ENCODE measurements around the gene SEC24A. TPM values are rescaled to one million over a fixed set of nuclear protein-coding genes. Genes with fewer than 3 reads are reported as not detected.

Gene SEC24A
- polyA plus RNA-seq, 1 donor from 2014 or later = 24.7 TPM

DNA sequence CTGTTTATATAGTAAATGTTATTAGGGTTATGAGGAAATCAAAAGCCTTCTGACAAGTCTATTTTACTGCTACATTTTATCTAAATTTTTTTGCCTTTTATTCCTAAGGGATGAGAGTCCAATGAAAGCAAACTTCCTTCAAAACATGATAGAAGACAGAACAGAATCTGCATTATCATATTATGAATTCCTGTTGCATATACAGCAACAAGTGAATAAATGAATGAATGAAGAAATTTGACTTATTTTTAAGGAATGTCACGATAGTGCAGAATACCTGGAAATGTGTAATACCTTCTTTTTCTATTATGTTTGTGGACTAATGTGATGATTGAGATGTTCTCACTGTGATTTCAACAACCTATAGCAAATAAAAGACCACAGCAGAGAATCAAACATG is 76.3 kb downstream of the SEC24A start:
- Histone ChIP-seq H3K4me2 (ENCODE audit: low read length) (no peak overlapping the region), H3F3A (ENCODE audit: insufficient read depth, low read length, poor library complexity, severe bottlenecking) (no peaks in the 10 kb centered on the region), H2AFZ (ENCODE audit: low read depth, low read length) (no peak overlapping the region), H3K27ac (ENCODE audit: low read length) (no peak overlapping the region), H3K36me3 (ENCODE audit: insufficient read depth, low read length) (no peaks in the 10 kb centered on the region), H3K9ac (ENCODE audit: low read length) (no peak overlapping the region), H3K9me2 (ENCODE audit: insufficient read depth, low read length) (no peaks in the 10 kb centered on the region), H3K9me3 (ENCODE audit: low read length) (no peaks in the 10 kb centered on the region), H3K27me3 (ENCODE audit: insufficient read depth, low read depth, low read length) (no peaks in the 10 kb centered on the region), H4K20me1 (ENCODE audit: insufficient read depth) (no peaks in the 10 kb centered on the region), H3K4me3 (ENCODE audit: low read length) (no peak overlapping the region), H3K79me2 (replicated peaks; ENCODE audit: insufficient read depth, low read length) (no peaks in the 10 kb centered on the region)
- TF ChIP-seq, protein P1, sequence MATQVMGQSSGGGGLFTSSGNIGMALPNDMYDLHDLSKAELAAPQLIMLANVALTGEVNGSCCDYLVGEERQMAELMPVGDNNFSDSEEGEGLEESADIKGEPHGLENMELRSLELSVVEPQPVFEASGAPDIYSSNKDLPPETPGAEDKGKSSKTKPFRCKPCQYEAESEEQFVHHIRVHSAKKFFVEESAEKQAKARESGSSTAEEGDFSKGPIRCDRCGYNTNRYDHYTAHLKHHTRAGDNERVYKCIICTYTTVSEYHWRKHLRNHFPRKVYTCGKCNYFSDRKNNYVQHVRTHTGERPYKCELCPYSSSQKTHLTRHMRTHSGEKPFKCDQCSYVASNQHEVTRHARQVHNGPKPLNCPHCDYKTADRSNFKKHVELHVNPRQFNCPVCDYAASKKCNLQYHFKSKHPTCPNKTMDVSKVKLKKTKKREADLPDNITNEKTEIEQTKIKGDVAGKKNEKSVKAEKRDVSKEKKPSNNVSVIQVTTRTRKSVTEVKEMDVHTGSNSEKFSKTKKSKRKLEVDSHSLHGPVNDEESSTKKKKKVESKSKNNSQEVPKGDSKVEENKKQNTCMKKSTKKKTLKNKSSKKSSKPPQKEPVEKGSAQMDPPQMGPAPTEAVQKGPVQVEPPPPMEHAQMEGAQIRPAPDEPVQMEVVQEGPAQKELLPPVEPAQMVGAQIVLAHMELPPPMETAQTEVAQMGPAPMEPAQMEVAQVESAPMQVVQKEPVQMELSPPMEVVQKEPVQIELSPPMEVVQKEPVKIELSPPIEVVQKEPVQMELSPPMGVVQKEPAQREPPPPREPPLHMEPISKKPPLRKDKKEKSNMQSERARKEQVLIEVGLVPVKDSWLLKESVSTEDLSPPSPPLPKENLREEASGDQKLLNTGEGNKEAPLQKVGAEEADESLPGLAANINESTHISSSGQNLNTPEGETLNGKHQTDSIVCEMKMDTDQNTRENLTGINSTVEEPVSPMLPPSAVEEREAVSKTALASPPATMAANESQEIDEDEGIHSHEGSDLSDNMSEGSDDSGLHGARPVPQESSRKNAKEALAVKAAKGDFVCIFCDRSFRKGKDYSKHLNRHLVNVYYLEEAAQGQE (IDR thresholded peaks at IDR 0.05; ENCODE audit: borderline replicate concordance) = no peak
- TF ChIP-seq EP300 (conservative IDR thresholded peaks at IDR 0.05; ENCODE audit: poor library complexity, severe bottlenecking) (no peak), EZH2 (IDR thresholded peaks at IDR 0.05; ENCODE audit: borderline replicate concordance, insufficient read depth, low read length, poor library complexity, severe bottlenecking) (no peak), RAD21 (conservative IDR thresholded peaks at IDR 0.05) (no peak), MXI1 (conservative IDR thresholded peaks at IDR 0.05; ENCODE audit: poor library complexity, severe bottlenecking) (no peak), SMC3 (conservative IDR thresholded peaks at IDR 0.05; ENCODE audit: poor library complexity) (no peak), TAF1 (IDR thresholded peaks at IDR 0.05; ENCODE audit: low read depth) (no peak), POLR2AphosphoS5 (IDR thresholded peaks at IDR 0.05) (no peak)
- TF ChIP-seq, protein P2, sequence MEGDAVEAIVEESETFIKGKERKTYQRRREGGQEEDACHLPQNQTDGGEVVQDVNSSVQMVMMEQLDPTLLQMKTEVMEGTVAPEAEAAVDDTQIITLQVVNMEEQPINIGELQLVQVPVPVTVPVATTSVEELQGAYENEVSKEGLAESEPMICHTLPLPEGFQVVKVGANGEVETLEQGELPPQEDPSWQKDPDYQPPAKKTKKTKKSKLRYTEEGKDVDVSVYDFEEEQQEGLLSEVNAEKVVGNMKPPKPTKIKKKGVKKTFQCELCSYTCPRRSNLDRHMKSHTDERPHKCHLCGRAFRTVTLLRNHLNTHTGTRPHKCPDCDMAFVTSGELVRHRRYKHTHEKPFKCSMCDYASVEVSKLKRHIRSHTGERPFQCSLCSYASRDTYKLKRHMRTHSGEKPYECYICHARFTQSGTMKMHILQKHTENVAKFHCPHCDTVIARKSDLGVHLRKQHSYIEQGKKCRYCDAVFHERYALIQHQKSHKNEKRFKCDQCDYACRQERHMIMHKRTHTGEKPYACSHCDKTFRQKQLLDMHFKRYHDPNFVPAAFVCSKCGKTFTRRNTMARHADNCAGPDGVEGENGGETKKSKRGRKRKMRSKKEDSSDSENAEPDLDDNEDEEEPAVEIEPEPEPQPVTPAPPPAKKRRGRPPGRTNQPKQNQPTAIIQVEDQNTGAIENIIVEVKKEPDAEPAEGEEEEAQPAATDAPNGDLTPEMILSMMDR (IDR thresholded peaks at IDR 0.05; ENCODE audit: poor library complexity, severe bottlenecking) = no peak

DNA sequence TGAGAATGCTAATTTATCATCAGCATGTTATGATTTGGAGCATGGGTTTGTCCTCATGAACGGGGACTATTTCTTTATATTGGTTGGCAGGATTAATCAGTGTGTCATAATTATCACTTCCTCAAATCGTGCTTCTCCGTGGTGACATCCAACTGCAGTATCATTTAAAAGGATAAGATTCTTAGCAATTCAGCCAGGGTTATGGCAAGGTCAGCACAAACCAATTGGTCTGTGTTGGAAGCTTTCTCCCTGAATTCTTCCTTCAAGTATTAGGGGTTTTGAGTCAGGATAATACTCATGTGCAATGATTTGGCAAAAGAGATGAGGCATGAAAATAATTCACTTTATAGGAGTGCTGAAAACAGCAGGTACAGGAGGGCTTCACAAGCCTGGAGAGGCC is 84.2 kb downstream of the SEC24A start:
- no peaks in the 10 kb centered on the region for H3K9me3 ChIP-seq (ENCODE audit: low read length)
- no peaks in the 10 kb centered on the region for H3K9me2 ChIP-seq (ENCODE audit: insufficient read depth, low read length)
- no peak overlapping the region for H3K4me2 ChIP-seq (ENCODE audit: low read length)
- H3K79me2 ChIP-seq (replicated peaks; ENCODE audit: insufficient read depth, low read length) = no peaks in the 10 kb centered on the region
- no peaks in the 10 kb centered on the region for H4K20me1 ChIP-seq (ENCODE audit: insufficient read depth)
- no peak overlapping the region for H3K9ac ChIP-seq (ENCODE audit: low read length)
- no peak overlapping the region for H2AFZ ChIP-seq (ENCODE audit: low read depth, low read length)
- H3F3A ChIP-seq (ENCODE audit: insufficient read depth, low read length, poor library complexity, severe bottlenecking) = no peaks in the 10 kb centered on the region
- TF ChIP-seq POLR2AphosphoS5 (IDR thresholded peaks at IDR 0.05) = no peak
- TF ChIP-seq EZH2 (IDR thresholded peaks at IDR 0.05; ENCODE audit: borderline replicate concordance, insufficient read depth, low read length, poor library complexity, severe bottlenecking) = no peak
- no peak for TF ChIP-seq SMC3 (conservative IDR thresholded peaks at IDR 0.05; ENCODE audit: poor library complexity)
- TF ChIP-seq MXI1 (conservative IDR thresholded peaks at IDR 0.05; ENCODE audit: poor library complexity, severe bottlenecking) = no peak
- TF ChIP-seq RAD21 (conservative IDR thresholded peaks at IDR 0.05) = no peak
- no peak for TF ChIP-seq TAF1 (IDR thresholded peaks at IDR 0.05; ENCODE audit: low read depth)
- TF ChIP-seq, protein P1 (IDR thresholded peaks at IDR 0.05; ENCODE audit: borderline replicate concordance) = no peak
- no peak for TF ChIP-seq EP300 (conservative IDR thresholded peaks at IDR 0.05; ENCODE audit: poor library complexity, severe bottlenecking)
- H3K36me3 ChIP-seq (ENCODE audit: insufficient read depth, low read length) = no peaks in the 10 kb centered on the region
- no peak overlapping the region for H3K27ac ChIP-seq (ENCODE audit: low read length)
- H3K27me3 ChIP-seq (ENCODE audit: insufficient read depth, low read depth, low read length) = no peaks in the 10 kb centered on the region
- no peak overlapping the region for H3K4me3 ChIP-seq (ENCODE audit: low read length)
